K562 (cell line): Measurements from ENCODE around the gene STX3. TPM values are rescaled to one million over a fixed set of nuclear protein-coding genes. Genes with fewer than 3 reads are reported as not detected.

Experiments used
- EHMT2 ChIP-seq: fragments of 450-650 bp; IDR thresholded peaks from 2 replicates; pipeline ENCODE4 v1.6.1; 2018; ENCODE audit warnings: antibody characterized with exemption
- EP400 ChIP-seq: fragments of 450-650 bp; IDR thresholded peaks from 2 replicates; pipeline ENCODE4 v1.6.1; 2017; ENCODE audit warnings: antibody characterized with exemption, mild to moderate bottlenecking, moderate library complexity
- HDAC2 ChIP-seq: fragments of 450-650 bp; IDR thresholded peaks from 2 replicates; pipeline ENCODE4 v1.6.1; 2016; ENCODE audit warnings: mild to moderate bottlenecking
- NFATC3 ChIP-seq: fragments of 450-650 bp; IDR thresholded peaks from 2 replicates; pipeline ENCODE4 v1.6.1; 2017; ENCODE audit warnings: mild to moderate bottlenecking
- PCBP1 ChIP-seq: fragments of 200-400 bp; formaldehyde crosslinking; IDR thresholded peaks from 2 replicates; pipeline ENCODE4 v1.6.1; 2018; ENCODE audit warnings: mild to moderate bottlenecking, low read depth, low read length; ENCODE audit not compliant: poor library complexity, severe bottlenecking
- PHF21A ChIP-seq: fragments of 450-650 bp; IDR thresholded peaks from 2 replicates; pipeline ENCODE4 v1.6.1; 2017; ENCODE audit warnings: low read depth, borderline replicate concordance
- TAF9B ChIP-seq: fragments of 450-650 bp; IDR thresholded peaks from 2 replicates; pipeline ENCODE4 v1.6.1; 2018; ENCODE audit warnings: mild to moderate bottlenecking; ENCODE audit not compliant: partially characterized antibody
- TEAD4 ChIP-seq, 2 experiments: sonication (generic) in 1 of 2; formaldehyde crosslinking in 1 of 2; IDR thresholded peaks; 2 replicates each; pipeline versions ENCODE4 v1.6.1 to v1.8.0; 2012 to 2022; ENCODE audit warnings: borderline replicate concordance in 1 of 2, inconsistent platforms in 1 of 2, low read length in 1 of 2, mild to moderate bottlenecking in 1 of 2, missing genetic modification reagents in 1 of 2
- ZNF165 ChIP-seq: fragments of 250-450 bp; sonication (Bioruptor Pico); IDR thresholded peaks from 2 replicates; pipeline ENCODE4 v1.4.0; 2020; ENCODE audit warnings: borderline replicate concordance
- polyA plus RNA-seq, 8 experiments: library from polyadenylated mRNA; depleted of rRNA in 4 of 8; stranded (reverse) in 5 of 8; unstranded in 3 of 8; fragments of >200 nt; fragmentation: Nextera tagmentation in 2 of 8; fragmentation: Illumina TruSeq in 1 of 8; extraction: Ambion mirVana in 2 of 8; extraction: Trizol in 1 of 8; gene quantifications; 2 replicates each; pipeline versions ENCODE4 v1.2.1 to v1.2.3, GENCODE V29; 2011 to 2014; ENCODE audit warnings: inconsistent platforms in 1 of 8, missing spikeins in 1 of 8
- total RNA-seq, 7 experiments: library from RNA; depleted of rRNA in 6 of 7; stranded (reverse); fragments of >200 nt in 6 of 7; fragmentation: Illumina TruSeq in 2 of 7; extraction: Trizol in 2 of 7; gene quantifications; 2 replicates each; pipeline versions ENCODE4 v1.2.1 to v1.2.3, GENCODE V29; 2011 to 2021; ENCODE audit warnings: low replicate concordance in 1 of 7
- TF ChIP-seq, protein P1 (sequence below): sonication (generic); formaldehyde crosslinking; IDR thresholded peaks from 2 replicates; pipeline ENCODE4 v1.8.0; 2022; ENCODE audit warnings: mild to moderate bottlenecking, low read depth, missing genetic modification reagents
- TF ChIP-seq, protein P2 (sequence below): IDR thresholded peaks from 3 replicates; pipeline ENCODE4 v1.6.1; 2011; ENCODE audit warnings: borderline replicate concordance, mild to moderate bottlenecking, moderate library complexity; ENCODE audit not compliant: insufficient read length; ENCODE audit errors: extremely low read depth
- TF ChIP-seq, protein P3 (sequence below): sonication (generic); formaldehyde crosslinking; IDR thresholded peaks from 2 replicates; pipeline ENCODE4 v1.8.0; 2023; ENCODE audit warnings: mild to moderate bottlenecking, missing genetic modification reagents
- TF ChIP-seq, protein P4 (sequence below): fragments of 450-650 bp; conservative IDR thresholded peaks from 2 replicates; pipeline ENCODE4 v1.6.1; 2016; ENCODE audit warnings: missing genetic modification characterization, low read depth, mild to moderate bottlenecking, control low read depth, missing compliant biosample characterization

STX3 gene
- total and polyA plus RNA-seq, 9 of the 15 experiments (the other 6 are each of a cell fraction or from before 2014, with no cell fraction given) = 12.0 to 91.6 (median 48.7) TPM

DNA sequence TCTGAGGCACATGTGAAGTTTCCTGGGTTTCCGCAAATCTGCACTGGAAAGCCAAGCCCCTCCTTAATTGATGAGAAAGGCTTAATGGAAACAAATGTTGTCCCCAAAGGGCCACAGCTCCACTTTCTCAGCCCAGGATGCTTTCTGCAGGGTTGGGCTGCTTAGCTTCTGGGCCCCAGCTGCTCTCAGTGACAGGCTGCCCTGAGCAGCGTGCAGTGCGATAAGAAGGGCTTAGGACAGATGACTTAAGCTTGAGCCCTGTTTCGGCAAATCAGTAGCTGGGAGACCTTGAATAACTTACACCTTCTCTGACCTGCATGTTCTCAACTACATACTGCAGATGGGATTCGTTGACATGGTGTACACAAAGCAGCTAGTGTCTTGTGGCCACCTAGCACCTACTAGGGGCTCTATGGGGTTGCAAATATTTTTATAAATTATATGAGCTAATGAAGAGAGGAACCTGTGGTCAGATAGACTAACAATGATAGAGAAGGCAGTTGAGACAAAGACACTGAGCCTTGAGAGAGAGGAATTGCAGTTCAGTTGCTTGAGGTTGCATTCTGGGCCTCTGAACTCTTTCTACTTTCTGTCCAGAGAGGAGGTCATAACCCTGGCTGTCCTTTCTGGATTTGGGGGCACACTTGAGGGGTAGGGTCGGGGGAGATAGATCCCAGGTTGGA, 11.5 kb downstream of the STX3 start (continued):
- TF ChIP-seq ZNF165 (CRISPR knock-in tag) = no peak
- no peak for TF ChIP-seq PCBP1
- TF ChIP-seq NFATC3 = no peak
- TF ChIP-seq, protein P1, sequence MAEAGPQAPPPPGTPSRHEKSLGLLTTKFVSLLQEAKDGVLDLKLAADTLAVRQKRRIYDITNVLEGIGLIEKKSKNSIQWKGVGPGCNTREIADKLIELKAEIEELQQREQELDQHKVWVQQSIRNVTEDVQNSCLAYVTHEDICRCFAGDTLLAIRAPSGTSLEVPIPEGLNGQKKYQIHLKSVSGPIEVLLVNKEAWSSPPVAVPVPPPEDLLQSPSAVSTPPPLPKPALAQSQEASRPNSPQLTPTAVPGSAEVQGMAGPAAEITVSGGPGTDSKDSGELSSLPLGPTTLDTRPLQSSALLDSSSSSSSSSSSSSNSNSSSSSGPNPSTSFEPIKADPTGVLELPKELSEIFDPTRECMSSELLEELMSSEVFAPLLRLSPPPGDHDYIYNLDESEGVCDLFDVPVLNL = no peak
- TF ChIP-seq EP400 = no peak
- TF ChIP-seq TEAD4 (IDR thresholded peaks at IDR 0.05; ENCODE audit: low read length) = peak; percentile 75
- TF ChIP-seq TEAD4 (CRISPR knock-in tag; IDR thresholded peaks at IDR 0.05; ENCODE audit: borderline replicate concordance) = no peak
- TF ChIP-seq HDAC2 = no peak; the same call in 1 of the 2 replicates
- TF ChIP-seq, protein P2, sequence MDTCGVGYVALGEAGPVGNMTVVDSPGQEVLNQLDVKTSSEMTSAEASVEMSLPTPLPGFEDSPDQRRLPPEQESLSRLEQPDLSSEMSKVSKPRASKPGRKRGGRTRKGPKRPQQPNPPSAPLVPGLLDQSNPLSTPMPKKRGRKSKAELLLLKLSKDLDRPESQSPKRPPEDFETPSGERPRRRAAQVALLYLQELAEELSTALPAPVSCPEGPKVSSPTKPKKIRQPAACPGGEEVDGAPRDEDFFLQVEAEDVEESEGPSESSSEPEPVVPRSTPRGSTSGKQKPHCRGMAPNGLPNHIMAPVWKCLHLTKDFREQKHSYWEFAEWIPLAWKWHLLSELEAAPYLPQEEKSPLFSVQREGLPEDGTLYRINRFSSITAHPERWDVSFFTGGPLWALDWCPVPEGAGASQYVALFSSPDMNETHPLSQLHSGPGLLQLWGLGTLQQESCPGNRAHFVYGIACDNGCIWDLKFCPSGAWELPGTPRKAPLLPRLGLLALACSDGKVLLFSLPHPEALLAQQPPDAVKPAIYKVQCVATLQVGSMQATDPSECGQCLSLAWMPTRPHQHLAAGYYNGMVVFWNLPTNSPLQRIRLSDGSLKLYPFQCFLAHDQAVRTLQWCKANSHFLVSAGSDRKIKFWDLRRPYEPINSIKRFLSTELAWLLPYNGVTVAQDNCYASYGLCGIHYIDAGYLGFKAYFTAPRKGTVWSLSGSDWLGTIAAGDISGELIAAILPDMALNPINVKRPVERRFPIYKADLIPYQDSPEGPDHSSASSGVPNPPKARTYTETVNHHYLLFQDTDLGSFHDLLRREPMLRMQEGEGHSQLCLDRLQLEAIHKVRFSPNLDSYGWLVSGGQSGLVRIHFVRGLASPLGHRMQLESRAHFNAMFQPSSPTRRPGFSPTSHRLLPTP = no peak
- TF ChIP-seq, protein P3, sequence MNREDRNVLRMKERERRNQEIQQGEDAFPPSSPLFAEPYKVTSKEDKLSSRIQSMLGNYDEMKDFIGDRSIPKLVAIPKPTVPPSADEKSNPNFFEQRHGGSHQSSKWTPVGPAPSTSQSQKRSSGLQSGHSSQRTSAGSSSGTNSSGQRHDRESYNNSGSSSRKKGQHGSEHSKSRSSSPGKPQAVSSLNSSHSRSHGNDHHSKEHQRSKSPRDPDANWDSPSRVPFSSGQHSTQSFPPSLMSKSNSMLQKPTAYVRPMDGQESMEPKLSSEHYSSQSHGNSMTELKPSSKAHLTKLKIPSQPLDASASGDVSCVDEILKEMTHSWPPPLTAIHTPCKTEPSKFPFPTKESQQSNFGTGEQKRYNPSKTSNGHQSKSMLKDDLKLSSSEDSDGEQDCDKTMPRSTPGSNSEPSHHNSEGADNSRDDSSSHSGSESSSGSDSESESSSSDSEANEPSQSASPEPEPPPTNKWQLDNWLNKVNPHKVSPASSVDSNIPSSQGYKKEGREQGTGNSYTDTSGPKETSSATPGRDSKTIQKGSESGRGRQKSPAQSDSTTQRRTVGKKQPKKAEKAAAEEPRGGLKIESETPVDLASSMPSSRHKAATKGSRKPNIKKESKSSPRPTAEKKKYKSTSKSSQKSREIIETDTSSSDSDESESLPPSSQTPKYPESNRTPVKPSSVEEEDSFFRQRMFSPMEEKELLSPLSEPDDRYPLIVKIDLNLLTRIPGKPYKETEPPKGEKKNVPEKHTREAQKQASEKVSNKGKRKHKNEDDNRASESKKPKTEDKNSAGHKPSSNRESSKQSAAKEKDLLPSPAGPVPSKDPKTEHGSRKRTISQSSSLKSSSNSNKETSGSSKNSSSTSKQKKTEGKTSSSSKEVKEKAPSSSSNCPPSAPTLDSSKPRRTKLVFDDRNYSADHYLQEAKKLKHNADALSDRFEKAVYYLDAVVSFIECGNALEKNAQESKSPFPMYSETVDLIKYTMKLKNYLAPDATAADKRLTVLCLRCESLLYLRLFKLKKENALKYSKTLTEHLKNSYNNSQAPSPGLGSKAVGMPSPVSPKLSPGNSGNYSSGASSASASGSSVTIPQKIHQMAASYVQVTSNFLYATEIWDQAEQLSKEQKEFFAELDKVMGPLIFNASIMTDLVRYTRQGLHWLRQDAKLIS (CRISPR knock-in tag) = no peak
- TF ChIP-seq EHMT2 = no peak
- TF ChIP-seq, protein P4, sequence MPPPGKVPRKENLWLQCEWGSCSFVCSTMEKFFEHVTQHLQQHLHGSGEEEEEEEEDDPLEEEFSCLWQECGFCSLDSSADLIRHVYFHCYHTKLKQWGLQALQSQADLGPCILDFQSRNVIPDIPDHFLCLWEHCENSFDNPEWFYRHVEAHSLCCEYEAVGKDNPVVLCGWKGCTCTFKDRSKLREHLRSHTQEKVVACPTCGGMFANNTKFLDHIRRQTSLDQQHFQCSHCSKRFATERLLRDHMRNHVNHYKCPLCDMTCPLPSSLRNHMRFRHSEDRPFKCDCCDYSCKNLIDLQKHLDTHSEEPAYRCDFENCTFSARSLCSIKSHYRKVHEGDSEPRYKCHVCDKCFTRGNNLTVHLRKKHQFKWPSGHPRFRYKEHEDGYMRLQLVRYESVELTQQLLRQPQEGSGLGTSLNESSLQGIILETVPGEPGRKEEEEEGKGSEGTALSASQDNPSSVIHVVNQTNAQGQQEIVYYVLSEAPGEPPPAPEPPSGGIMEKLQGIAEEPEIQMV (tag) = no peak
- no peak for TF ChIP-seq PHF21A
- TF ChIP-seq TAF9B = peak; percentile 48
